ENCODE results near the gene CSNK2B.
"Not testable (repeated sequence)": the region's sequence is repeated elsewhere in the genome, so short reads cannot be mapped to it uniquely, and the experiment has no call there.

Gene CSNK2B

DNA sequence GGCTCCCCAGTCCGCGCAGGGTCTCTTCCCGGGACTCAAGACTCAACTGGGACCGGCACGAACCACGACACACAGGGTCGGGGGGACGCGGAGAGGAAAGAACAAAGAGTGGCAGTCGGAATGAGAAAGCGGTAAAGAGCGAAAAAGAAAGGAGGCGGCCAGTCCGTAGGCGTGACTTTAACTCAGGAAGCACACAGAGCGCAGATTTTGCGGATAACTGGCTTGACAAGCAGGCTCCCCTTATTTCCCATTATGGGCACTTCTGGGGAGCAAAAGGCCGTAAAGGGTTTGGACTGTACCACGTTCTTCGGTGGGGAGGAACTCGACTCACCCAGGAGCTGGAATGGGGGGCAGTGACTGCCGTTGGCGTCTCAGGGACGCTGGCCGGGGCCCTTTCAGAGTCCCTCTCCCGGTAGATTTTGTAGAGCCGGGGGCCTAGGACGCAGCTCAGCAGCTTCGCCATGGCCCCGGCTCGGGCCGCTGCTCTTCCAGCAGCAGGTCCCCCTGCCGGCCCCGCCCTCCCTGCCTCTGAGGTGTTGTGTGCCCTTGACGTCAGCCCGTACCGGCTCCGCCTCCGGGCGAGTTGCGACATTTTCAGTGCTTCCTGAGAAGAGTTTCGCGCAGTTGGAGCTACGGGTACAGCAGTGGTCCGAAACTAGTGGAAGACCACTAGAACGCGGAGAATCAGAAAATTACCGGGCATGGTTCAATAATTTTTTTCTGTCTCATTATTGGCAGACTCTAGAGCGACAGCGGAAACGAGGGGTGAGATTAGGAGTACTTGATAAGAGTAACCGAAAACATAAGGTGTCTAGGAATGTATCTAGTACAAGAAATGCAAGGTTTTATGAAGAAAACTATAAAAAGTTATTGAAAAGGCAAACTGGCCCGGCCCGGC lies 37.2 kb downstream of the CSNK2B start, which contains the start of gene ABHD16A:
Gene ABHD16A (minus strand): TSS at position 506 of the 898 bp plus-strand sequence. CDS start 43 bp downstream, at position 463.
- H3K9me3 ChIP-seq (ENCODE audit: insufficient read depth, low read length): no peaks in the 10 kb centered on the region
- TF ChIP-seq ZNF274 (IDR thresholded peaks at IDR 0.05; ENCODE audit: low read depth, low read length): no peak
- peaks cover 27% of the 10 kb centered on the region for H3K36me3 ChIP-seq (ENCODE audit: insufficient read depth, insufficient read length, low read length)
- H3K4me3 ChIP-seq (ENCODE audit: insufficient read length, low read depth): peak within 1 kb of the TSS; percentile 87
- DNase-seq (ENCODE audit: low read depth, low spot score): peak; percentile 95
- H3K27me3 ChIP-seq (ENCODE audit: insufficient read depth, insufficient read length): no peaks in the 10 kb centered on the region
- peaks cover 5% of the 10 kb centered on the region for H3K4me1 ChIP-seq (ENCODE audit: insufficient read depth, insufficient read length)
- H3K9ac ChIP-seq (ENCODE audit: insufficient read length, low read depth): peak within 1 kb of the TSS; percentile 93

DNA sequence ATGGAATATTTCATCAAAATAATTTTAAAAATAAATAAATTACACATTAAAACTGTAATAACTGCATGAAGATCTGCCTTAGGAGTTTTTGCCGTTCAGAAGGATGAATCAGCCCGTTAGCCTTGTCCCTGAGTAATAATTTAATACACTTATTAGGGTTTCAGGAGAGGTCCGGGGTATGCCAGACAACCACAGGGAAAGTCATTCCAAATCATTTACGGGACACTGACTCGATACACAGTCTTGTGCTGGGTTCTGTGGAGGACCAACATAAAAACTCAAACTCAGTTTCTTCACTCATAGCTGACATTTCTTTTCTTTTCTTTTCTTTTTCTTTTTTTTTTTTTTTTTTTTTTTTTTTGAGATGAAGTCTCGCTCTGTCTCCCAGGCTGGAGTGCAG lies 40.1 kb downstream of the CSNK2B start:
- no peak for DNase-seq (ENCODE audit: low read depth, low spot score)
- Histone ChIP-seq H3K4me3 (ENCODE audit: insufficient read length, low read depth) (no peak overlapping the region), H3K4me1 (ENCODE audit: insufficient read depth, insufficient read length) (peaks cover 5% of the 10 kb centered on the region), H3K9me3 (ENCODE audit: insufficient read depth, low read length) (no peaks in the 10 kb centered on the region), H3K36me3 (ENCODE audit: insufficient read depth, insufficient read length, low read length) (peaks cover 10% of the 10 kb centered on the region), H3K9ac (ENCODE audit: insufficient read length, low read depth) (no peak overlapping the region), H3K27me3 (ENCODE audit: insufficient read depth, insufficient read length) (no peaks in the 10 kb centered on the region)
- TF ChIP-seq SUZ12 (IDR thresholded peaks at IDR 0.05; ENCODE audit: extremely low read depth, insufficient read depth, insufficient read length) (no peak), YY1 (IDR thresholded peaks at IDR 0.05; ENCODE audit: insufficient read depth, insufficient read length) (no peak), ZNF274 (IDR thresholded peaks at IDR 0.05; ENCODE audit: low read depth, low read length) (no peak)

DNA sequence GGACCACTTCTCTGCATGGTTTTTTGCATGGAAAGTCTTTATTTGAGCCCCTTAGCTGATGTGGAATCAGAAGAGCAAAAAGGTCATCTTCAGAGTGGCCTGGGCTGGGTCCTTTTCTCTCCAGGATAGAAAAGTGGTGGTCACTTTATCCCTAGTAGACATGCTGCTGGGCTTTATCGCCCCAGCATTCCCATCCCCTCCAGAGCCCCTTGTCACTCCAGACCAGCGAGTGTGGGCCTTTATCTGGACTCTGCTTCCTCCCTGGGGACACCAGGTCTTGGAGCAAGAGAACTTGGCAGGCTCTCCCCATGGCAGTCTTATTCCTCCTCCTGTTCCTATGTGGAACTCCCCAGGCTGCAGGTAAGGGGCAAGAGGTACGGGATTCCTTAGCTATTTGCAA lies 40.7 kb downstream of the CSNK2B start, which contains the start of gene LY6G6F:
Gene LY6G6F (plus strand): TSS at position 268 of the 400 bp plus-strand sequence. CDS start 41 bp downstream, at position 309.
- Histone ChIP-seq H3K9ac (ENCODE audit: insufficient read length, low read depth) (no peak within 1 kb of the TSS), H3K36me3 (ENCODE audit: insufficient read depth, insufficient read length, low read length) (peaks cover 4% of the 10 kb centered on the region), H3K27me3 (ENCODE audit: insufficient read depth, insufficient read length) (no peaks in the 10 kb centered on the region), H3K4me1 (ENCODE audit: insufficient read depth, insufficient read length) (peaks cover 4% of the 10 kb centered on the region), H3K4me3 (ENCODE audit: insufficient read length, low read depth) (no peak within 1 kb of the TSS), H3K9me3 (ENCODE audit: insufficient read depth, low read length) (no peaks in the 10 kb centered on the region)
- DNase-seq (ENCODE audit: low read depth, low spot score): no peak
- TF ChIP-seq YY1 (IDR thresholded peaks at IDR 0.05; ENCODE audit: insufficient read depth, insufficient read length) (no peak), ZNF274 (IDR thresholded peaks at IDR 0.05; ENCODE audit: low read depth, low read length) (no peak), SUZ12 (IDR thresholded peaks at IDR 0.05; ENCODE audit: extremely low read depth, insufficient read depth, insufficient read length) (no peak)

DNA sequence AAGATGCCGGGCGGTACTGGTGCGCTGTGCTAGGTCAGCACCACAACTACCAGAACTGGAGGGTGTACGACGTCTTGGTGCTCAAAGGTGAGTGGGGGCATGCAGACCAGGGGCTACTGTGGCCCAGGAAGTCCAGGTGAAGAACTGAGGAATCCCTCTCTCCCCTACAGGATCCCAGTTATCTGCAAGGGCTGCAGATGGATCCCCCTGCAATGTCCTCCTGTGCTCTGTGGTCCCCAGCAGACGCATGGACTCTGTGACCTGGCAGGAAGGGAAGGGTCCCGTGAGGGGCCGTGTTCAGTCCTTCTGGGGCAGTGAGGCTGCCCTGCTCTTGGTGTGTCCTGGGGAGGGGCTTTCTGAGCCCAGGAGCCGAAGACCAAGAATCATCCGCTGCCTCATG lies 41.8 kb downstream of the CSNK2B start:
- TF ChIP-seq SUZ12 (IDR thresholded peaks at IDR 0.05; ENCODE audit: extremely low read depth, insufficient read depth, insufficient read length): no peak
- H3K27me3 ChIP-seq (ENCODE audit: insufficient read depth, insufficient read length): no peaks in the 10 kb centered on the region
- H3K36me3 ChIP-seq (ENCODE audit: insufficient read depth, insufficient read length, low read length): no peaks in the 10 kb centered on the region
- no peaks in the 10 kb centered on the region for H3K4me1 ChIP-seq (ENCODE audit: insufficient read depth, insufficient read length)
- H3K4me3 ChIP-seq (ENCODE audit: insufficient read length, low read depth): no peak overlapping the region
- no peak overlapping the region for H3K9ac ChIP-seq (ENCODE audit: insufficient read length, low read depth)
- no peak for DNase-seq (ENCODE audit: low read depth, low spot score)
- no peaks in the 10 kb centered on the region for H3K9me3 ChIP-seq (ENCODE audit: insufficient read depth, low read length)

DNA sequence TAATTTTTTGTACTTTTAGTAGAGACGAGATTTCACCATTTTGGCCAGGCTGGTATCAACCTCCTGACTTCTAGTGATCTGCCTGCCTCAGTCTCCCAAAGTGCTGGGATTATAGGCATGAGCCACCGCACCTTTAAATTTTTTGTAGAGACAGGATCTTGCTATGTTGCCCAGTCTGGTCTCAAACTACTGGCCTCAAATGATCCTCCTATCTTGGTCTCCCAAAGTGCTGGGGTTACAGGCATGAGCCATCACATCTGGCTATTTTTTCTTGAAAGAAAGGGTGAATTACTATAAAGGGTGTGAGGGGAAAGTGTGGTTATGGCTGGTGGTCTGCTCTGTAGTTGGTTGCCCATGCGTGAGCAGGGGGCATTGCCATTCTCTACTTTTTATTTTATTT lies 42.3 kb downstream of the CSNK2B start:
- Histone ChIP-seq H3K4me1 (ENCODE audit: insufficient read depth, insufficient read length) (no peaks in the 10 kb centered on the region), H3K36me3 (ENCODE audit: insufficient read depth, insufficient read length, low read length) (no peaks in the 10 kb centered on the region), H3K27me3 (ENCODE audit: insufficient read depth, insufficient read length) (no peaks in the 10 kb centered on the region), H3K9me3 (ENCODE audit: insufficient read depth, low read length) (no peaks in the 10 kb centered on the region), H3K4me3 (ENCODE audit: insufficient read length, low read depth) (no peak overlapping the region), H3K9ac (ENCODE audit: insufficient read length, low read depth) (no peak overlapping the region)
- TF ChIP-seq YY1 (IDR thresholded peaks at IDR 0.05; ENCODE audit: insufficient read depth, insufficient read length) (no peak), ZNF274 (IDR thresholded peaks at IDR 0.05; ENCODE audit: low read depth, low read length) (no peak), SUZ12 (IDR thresholded peaks at IDR 0.05; ENCODE audit: extremely low read depth, insufficient read depth, insufficient read length) (no peak)
- DNase-seq (ENCODE audit: low read depth, low spot score): no peak

DNA sequence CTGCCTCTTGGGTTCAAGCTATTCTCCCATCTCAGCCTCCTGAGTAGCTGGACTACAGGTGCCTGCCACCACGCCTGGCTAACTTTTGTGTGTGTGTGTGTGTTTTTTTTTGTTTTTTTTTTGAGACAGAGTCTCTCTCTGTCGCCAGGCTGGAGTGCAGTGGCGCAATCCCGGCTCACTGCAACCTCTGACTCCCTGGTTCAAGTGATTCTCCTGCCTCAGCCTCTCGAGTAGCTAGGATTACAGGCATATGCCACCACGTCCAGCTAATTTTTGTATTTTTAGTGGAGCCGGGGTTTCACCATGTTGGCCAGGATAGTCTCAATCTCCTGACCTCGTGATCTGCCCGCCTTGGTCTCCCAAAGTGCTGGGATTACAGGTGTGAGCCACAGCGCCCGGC lies 43.3 kb downstream of the CSNK2B start:
- H3K27me3 ChIP-seq (ENCODE audit: insufficient read depth, insufficient read length); H3K9ac ChIP-seq (ENCODE audit: insufficient read length, low read depth); H3K4me1 ChIP-seq (ENCODE audit: insufficient read depth, insufficient read length); H3K36me3 ChIP-seq (ENCODE audit: insufficient read depth, insufficient read length, low read length); H3K9me3 ChIP-seq (ENCODE audit: insufficient read depth, low read length); DNase-seq (ENCODE audit: low read depth, low spot score); H3K4me3 ChIP-seq (ENCODE audit: insufficient read length, low read depth): not testable (repeated sequence)

DNA sequence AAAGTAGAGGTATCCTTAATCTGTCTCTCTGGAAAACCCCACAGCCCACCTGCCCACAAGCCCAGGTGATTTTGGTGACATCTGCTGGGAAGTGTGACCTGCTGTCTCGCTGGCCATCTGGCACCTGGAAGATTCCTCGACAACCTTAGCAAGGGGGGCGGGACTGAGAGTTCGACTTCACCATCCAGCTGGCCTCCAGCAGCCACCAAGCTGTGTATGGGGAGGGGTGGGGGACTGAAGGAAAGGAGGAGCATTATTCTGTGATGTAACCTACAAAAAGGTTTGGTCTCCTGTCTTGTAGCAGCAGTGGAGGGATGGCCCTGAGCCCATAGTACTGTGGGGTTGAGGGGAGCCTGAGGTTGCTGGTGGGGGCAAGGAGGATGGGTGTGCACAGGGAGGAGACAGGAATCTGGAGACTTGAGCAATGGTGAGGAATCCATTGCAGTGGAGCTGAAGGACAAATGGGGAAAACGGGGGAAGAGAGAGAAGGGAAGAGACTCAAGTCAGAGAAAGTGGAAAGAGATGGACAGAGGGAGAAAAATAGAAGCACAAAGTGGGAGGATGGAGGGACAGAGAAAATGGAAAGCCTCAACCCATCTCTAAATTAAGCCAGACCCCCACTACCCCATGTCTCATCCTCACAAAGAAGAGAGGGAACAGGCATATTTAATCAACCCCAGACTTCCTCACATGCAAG lies 44.8 kb downstream of the CSNK2B start:
- H3K4me1 ChIP-seq (ENCODE audit: insufficient read depth, insufficient read length): peaks cover 6% of the 10 kb centered on the region
- DNase-seq (ENCODE audit: low read depth, low spot score): no peak
- no peak overlapping the region for H3K9ac ChIP-seq (ENCODE audit: insufficient read length, low read depth)
- H3K9me3 ChIP-seq (ENCODE audit: insufficient read depth, low read length): no peaks in the 10 kb centered on the region
- no peak for TF ChIP-seq ZNF274 (IDR thresholded peaks at IDR 0.05; ENCODE audit: low read depth, low read length)
- TF ChIP-seq SUZ12 (IDR thresholded peaks at IDR 0.05; ENCODE audit: extremely low read depth, insufficient read depth, insufficient read length): no peak
- TF ChIP-seq YY1 (IDR thresholded peaks at IDR 0.05; ENCODE audit: insufficient read depth, insufficient read length): no peak
- H3K27me3 ChIP-seq (ENCODE audit: insufficient read depth, insufficient read length): no peaks in the 10 kb centered on the region
- H3K4me3 ChIP-seq (ENCODE audit: insufficient read length, low read depth): no peak overlapping the region
- H3K36me3 ChIP-seq (ENCODE audit: insufficient read depth, insufficient read length, low read length): no peaks in the 10 kb centered on the region
